GM12872 (cell line): ENCODE data around the gene TMCC1.

Experiments
- TF ChIP-seq, protein P1 (sequence below): IDR thresholded peaks from 3 replicates; pipeline ENCODE4 v1.5.1; 2011; ENCODE audit warnings: low read depth, mild to moderate bottlenecking, low read length, moderate library complexity; ENCODE audit not compliant: insufficient read depth

The TMCC1 gene

DNA sequence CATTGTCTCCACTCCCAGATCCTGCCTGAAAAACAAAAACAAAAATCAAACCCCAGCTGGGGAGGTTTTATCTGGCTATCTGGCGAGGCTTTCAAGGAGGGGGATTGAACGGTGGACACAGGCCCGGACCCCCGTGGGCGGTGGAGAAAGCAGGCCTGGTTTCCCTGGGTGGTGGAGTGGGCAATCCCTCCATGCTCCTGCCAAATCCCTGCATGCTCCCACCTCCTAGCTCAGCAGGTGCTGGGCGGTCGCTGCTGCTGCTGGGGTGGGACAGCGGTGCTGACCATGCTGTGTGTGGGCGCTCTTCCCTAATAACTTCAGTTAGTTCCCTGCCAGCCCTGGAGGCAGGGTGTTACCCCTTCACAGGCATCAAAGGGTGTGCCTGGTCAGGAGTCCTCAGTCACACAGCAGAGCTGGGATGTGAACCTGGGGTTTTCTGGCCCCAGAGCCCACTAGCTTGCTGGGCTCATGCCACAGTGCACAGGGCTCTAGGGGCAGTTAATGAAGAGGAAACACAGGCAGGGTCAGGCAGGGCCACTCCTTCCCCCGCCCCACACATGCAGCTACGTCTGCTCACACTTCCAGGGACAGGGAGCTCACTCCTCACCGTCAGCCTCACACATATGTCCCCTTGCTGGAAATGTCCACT is 271.2 kb downstream of the TMCC1 start:
- TF ChIP-seq, protein P1, sequence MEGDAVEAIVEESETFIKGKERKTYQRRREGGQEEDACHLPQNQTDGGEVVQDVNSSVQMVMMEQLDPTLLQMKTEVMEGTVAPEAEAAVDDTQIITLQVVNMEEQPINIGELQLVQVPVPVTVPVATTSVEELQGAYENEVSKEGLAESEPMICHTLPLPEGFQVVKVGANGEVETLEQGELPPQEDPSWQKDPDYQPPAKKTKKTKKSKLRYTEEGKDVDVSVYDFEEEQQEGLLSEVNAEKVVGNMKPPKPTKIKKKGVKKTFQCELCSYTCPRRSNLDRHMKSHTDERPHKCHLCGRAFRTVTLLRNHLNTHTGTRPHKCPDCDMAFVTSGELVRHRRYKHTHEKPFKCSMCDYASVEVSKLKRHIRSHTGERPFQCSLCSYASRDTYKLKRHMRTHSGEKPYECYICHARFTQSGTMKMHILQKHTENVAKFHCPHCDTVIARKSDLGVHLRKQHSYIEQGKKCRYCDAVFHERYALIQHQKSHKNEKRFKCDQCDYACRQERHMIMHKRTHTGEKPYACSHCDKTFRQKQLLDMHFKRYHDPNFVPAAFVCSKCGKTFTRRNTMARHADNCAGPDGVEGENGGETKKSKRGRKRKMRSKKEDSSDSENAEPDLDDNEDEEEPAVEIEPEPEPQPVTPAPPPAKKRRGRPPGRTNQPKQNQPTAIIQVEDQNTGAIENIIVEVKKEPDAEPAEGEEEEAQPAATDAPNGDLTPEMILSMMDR = no peak

DNA sequence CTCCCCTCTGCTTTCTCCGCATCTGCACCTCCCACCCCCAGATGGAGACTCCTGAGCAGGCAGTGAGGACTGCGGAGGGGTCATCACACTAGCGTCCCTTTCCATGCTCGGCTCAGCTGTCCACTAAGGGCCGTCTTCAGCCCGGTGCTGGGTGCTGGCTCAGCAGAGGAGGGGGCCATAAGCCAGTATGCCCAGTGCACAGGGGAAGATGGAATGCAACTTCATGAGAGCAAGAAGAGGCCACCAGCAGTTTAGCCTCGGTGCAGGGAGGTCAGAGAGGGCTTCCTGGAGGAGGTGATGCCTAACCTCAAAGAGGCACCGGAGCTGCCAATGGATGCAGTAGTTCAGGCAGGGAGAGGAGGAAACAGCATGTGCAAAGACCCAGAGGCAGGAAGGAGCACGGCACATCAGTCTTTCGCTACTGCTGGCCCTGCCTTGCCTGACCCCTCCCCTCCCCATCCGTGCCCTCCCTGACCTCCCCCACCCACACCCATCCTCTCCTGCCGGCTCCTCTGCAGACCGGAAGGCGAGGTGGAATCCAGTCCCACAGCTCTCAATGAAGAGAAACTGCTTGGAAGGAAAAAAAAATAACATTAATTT is 271.8 kb downstream of the TMCC1 start:
- TF ChIP-seq, protein P1 = no peak

DNA sequence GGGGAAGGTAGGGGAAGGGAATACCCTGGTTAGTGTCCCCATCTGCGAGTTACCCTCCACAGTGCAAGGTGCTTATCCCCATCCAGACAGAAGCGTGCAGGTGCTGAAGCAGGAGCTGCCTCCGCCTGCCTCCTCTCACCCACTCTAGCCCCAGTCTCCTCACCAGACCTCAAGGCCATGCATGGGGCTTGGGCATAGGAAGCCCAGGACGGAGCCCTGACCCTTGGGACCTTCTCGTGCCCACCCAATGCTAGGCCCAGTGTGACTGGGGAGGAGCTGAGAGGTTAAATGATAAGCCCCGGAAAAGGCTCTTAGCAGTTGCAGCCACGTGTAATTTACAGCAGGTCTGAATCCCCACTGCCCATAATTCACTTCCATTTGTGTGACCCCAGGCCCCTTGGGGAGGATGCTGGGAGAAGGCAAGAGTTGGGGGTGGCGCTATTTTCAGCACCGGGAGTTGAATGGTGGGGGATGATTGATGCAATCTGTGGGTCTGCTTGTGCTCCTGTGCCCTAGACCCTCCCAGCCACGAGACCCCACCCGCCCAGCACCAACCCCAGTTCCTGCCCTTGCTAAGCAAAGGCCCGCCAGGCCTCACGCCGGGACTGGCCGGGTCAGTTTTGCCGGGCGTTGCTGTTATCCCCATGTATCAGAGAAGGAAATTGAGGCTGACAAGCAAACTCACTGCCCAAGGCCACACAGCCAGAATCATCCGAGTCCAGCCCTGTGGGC is 272.5 kb downstream of the TMCC1 start:
- TF ChIP-seq, protein P1 = no peak

GRCh38 chr3:129619726-129620162 is 273.8 kb downstream of the TMCC1 start:
- TF ChIP-seq, protein P1 = no peak

DNA sequence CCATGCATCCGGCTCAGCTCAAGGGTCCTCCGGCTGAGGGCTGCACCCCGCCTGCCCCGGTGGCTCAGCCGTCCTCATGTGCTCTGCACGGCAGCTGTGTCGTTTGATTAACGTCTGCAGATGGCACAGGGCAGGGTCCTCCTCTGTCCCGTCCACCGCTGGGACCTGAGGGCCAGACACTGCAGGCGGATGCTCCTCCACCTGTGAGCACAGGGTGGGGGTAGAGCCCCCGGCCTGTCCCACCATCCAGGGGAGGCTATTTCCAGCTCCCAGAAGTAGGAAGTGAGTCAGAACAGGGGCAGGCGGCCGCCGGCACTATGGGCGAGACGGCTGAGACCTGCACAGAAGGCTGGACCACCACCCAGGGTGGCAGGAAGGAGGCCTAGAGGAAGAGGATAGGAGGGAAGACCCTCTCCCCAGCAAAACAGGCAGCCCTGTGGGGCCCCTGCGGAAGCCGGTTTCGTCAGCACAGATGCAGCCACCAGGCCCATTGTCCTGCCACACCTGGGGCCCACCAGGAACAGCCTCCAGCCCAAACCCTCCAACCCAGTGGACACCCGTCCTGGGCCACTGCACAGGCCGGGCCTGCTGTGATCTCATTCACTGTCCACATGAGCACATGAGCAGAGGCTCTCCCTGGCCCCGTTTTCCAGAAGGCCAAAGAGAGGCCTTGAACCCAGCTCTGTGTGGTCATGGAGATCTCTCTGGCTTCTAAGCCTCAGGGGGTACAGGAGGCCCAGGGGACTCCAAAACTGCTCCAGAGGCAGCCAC is 274.4 kb downstream of the TMCC1 start:
- TF ChIP-seq, protein P1 = no peak

DNA sequence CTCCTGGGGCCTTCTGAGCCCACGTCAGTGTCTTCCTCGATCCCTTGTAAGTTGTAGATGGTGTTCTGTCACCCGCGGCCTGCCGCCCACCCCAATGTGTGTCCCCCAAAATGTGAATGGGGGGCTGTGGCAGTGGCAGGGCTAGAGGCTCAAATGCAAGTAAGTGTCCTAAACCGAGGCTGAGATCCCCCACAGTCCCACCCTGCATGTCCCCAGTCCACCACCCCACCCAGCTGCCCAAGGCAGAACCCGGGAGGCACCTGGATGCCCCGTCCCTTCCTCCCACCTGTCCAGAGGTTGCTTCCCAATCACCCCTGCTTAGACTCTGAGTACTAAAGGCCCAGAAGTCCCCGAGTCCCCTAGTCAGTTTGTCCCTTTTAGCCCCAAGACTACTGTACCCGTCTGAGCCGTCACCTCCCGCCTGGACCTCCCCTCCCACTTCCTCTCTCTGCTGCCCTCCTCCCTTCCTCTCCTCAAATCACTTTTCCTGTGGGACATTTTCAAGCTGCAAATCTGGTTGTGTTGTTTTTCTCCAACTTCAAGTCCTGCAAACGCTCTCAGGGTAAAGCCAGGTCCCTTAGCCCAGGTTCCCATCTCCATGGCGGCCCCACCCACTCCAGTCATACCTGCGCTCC is 275.2 kb downstream of the TMCC1 start:
- TF ChIP-seq, protein P1 = no peak
